Epithelial cell of esophagus (primary cell): ENCODE measurements around the gene ANKRD26.

Experiments
- DNase-seq: peaks from one replicate; pipeline ENCODE4 v3.0.0; 2010; ENCODE audit warnings: low read depth
- H3K4me3 ChIP-seq: 2 replicates; pipeline ENCODE4 v1.5.1; 2011; ENCODE audit warnings: mild to moderate bottlenecking, low read length, control low read depth
- CTCF ChIP-seq: IDR thresholded peaks from 2 replicates; pipeline ENCODE4 v1.5.1; 2011; ENCODE audit warnings: low read depth, mild to moderate bottlenecking, low read length, control low read depth, inconsistent platforms; ENCODE audit not compliant: insufficient read depth; ENCODE audit errors: missing control alignments

The ANKRD26 gene

GRCh38 chr10:26969145-26969926 lies 131.0 kb downstream of the ANKRD26 start:
- H3K4me3 ChIP-seq: no peak overlapping the region
- DNase-seq: no peak
- no peak for TF ChIP-seq CTCF

- no peak for DNase-seq
- TF ChIP-seq CTCF: no peak
- H3K4me3 ChIP-seq: no peak overlapping the region
Observed at GRCh38 chr10:26962835-26963234, 137.5 kb downstream of the ANKRD26 start.

GRCh38 chr10:26960308-26960707 lies 140.0 kb downstream of the ANKRD26 start:
- H3K4me3 ChIP-seq: no peak overlapping the region
- TF ChIP-seq CTCF: no peak
- no peak for DNase-seq

- no peak overlapping the region for H3K4me3 ChIP-seq
- DNase-seq: no peak
- TF ChIP-seq CTCF: no peak
Observed at GRCh38 chr10:26959841-26960240, 140.5 kb downstream of the ANKRD26 start.
